ENCODE measurements around the gene LRRC8E. TPM values are rescaled to one million over a fixed set of nuclear protein-coding genes. Genes with fewer than 3 reads are reported as not detected.

LRRC8E gene
- total RNA-seq: 1 to 10 TPM; 2.1 to 6.0 TPM

GRCh38 chr19:7888145-7888825 is at the start of gene LRRC8E:
LRRC8E (plus strand) TSS chr19:7888510; CDS start chr19:7895604, 7,094 bp downstream.

DNA sequence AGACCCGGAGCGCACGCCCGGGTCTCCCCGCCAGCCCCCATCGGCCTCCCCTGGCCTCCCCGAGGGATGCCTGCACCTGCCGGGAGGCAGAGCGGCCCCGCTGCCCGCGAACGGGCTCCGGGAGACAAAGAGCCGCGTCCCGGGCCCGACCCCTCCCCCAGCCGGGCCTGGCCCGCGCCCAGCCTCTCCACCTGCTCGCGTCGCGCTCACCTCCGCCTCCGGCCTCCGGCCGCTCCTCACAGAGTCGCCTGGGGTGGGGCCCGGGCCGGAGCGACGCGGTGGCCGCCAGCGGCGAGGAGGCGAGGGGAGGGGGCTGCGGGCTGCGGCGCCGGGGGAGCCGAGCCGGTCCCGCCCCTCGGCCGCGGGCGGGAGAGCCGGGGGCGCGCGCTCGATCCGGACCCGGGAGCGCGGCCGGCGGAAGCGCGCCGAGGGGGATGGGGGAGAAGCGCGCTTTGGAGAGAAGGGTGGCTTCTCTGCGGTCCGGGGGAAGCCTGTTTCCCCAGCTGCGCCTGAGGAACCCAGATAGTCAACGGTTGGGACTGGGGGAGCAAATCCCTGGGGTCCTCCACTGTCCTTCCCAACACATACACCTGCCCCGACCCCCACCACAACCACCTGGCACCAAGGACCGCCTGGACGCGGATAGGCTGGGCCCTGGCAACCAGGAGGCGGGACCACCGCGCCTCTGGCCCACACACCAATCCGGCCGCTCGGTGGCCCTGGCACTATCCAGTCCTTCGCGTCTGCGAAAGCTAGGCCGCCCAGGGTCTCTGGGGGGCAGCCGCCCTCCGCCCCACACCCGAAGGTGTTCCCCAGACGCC is 14.0 kb upstream of the LRRC8E start, which contains the start of gene PRR36:
PRR36 (minus strand) TSS at position 315 of the 821 bp plus-strand sequence. CDS start 701 bp downstream, outside the sequence.

DNA sequence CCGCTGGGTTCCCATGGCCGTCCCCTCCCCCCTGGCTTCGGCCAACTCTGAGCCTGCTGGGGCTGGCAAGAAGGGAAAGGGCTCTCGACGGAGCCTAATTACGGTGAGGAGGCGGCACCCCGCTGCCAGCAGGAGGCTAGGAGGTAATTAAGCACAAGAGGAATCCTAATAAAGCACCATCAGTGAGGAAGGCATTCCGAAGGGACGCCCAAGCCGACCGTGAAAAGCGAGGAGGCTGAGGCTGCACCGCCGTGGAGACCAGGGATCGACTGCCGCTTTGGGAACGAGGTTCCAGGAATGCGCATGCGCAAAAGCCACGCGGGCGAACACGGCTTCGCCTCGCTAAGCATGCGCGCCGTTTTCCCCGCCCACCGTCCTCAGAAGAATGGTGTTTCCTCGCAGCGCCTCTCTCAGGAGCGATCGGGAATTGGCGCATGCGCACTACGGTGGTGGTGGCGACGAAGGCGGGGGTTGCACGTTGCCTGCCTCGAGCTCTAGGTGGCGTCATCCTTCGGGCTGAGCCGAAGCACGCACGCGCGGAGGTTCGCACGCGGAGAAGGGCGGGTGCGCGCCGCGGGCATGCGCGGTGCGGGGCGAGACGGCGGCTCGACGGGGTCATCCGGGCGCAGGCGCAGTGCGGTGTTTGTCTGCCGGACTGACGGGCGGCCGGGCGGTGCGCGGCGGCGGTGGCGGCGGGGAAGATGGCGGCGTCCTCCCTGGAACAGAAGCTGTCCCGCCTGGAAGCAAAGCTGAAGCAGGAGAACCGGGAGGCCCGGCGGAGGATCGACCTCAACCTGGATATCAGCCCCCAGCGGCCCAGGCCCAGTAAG is 15.1 kb downstream of the LRRC8E start, which contains the start of gene MAP2K7:
MAP2K7 (plus strand) TSS at position 634 of the 830 bp plus-strand sequence; CDS start at position 702, 68 bp downstream.

DNA sequence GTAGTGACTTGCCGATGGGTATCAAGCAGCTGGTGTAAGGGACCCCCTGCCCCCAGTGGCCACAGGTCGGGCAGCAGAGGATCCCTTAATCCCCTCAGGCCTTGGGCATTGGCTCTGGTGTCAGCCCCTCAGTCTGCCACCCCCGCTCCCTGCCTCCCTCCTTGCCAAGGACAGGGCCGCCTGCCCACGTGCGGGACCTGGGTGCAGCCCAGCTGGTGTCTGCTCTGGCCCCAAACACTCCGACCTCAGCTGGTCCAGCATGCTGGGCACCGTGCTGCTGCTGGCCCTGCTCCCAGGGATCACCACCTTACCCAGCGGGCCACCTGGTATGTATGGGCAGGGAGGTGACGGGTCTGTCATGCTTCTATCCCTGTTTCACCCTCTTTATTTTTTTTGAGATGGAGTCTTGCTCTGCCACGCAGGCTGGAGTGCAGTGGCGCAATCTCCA is 26.3 kb downstream of the LRRC8E start, which contains the start of gene TGFBR3L:
TGFBR3L (plus strand) TSS at position 233 of the 448 bp plus-strand sequence.

GRCh38 chr19:7919610-7920518 is 31.6 kb downstream of the LRRC8E start, which contains the start of gene SNAPC2:
SNAPC2 (plus strand) TSS chr19:7920338; CDS start chr19:7920367, 29 bp downstream.

GRCh38 chr19:7926021-7926726 is 37.9 kb downstream of the LRRC8E start, which contains the start of gene CTXN1:
CTXN1 (minus strand) TSS chr19:7926135; CDS start chr19:7925538, 597 bp downstream.

DNA sequence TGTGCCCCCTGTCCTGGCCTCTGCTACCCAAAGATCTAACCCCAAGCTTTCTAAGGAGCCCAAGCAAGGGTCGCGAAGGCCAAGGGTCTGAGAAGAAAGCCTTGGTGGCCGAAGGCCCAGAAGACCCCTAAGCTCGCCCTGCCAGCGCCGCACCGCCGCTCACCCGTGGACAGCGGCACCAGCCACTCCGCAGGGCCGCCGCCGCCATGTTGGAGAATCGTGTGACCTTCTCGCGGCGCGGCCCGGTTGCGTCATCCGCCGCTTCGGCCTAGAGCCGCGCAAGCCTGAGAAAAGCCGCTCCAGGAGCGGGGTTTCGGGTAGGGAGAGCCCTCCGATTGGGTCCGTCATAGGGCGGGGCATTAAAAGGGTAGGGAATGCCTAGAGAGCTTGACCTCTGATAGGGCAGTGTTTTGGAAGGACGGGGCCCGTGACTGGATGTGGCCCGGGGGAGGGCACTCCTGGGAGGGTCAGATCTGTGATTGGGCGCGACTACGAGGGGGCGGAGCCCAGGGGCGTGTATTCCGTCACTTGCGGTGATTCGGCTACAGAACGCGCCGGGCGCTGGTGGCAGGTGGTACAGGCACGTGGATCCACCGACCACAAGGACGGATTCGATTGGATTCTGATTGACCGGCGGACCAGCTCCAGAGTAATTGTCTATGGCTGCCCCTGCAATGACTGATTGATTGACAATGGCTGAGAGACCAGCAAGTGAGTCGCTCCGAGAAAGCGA is 55.3 kb downstream of the LRRC8E start, which contains the start of gene TIMM44:
TIMM44 (minus strand) TSS at position 223 of the 733 bp plus-strand sequence; CDS start at position 208, 15 bp downstream.

Other genes starting within 250 kb of the LRRC8E start
- gene RETN, start 219.5 kb upstream of the LRRC8E start, total RNA-seq: not detected
- gene MCEMP1, start 211.4 kb upstream of the LRRC8E start, total RNA-seq: not detected
- 10 to 100 TPM; 17.2 to 19.3 TPM for gene TRAPPC5, start 207.7 kb upstream of the LRRC8E start, total RNA-seq
- not detected for gene FCER2, start 186.4 kb upstream of the LRRC8E start, total RNA-seq
- not detected for gene CLEC4G, start 156.4 kb upstream of the LRRC8E start, total RNA-seq
- gene CD209, start 141.0 kb upstream of the LRRC8E start, total RNA-seq: not detected
- gene CLEC4M, start 125.3 kb upstream of the LRRC8E start, total RNA-seq: not detected
- gene EVI5L, start 58.3 kb upstream of the LRRC8E start, total RNA-seq: 10 to 100 TPM; 11.3 to 18.9 TPM
- not detected for gene PRR36, start 14.1 kb upstream of the LRRC8E start, total RNA-seq
- 10 to 100 TPM in 1 of 2 donors, 1 to 10 TPM in 1; 8.6 to 11.0 TPM for gene MAP2K7, start 15.4 kb downstream of the LRRC8E start, total RNA-seq
- gene TGFBR3L, start 26.3 kb downstream of the LRRC8E start, total RNA-seq: under 1 TPM in 1 of 2 donors, not detected in 1; 0.67 TPM
- 10 to 100 TPM; 19.3 to 25.3 TPM for gene SNAPC2, start 31.8 kb downstream of the LRRC8E start, total RNA-seq
- gene CTXN1, start 37.6 kb downstream of the LRRC8E start, total RNA-seq: under 1 TPM; 0.33 to 0.34 TPM
- gene TIMM44, start 55.2 kb downstream of the LRRC8E start, total RNA-seq: 10 to 100 TPM; 38.2 to 57.9 TPM
- 10 to 100 TPM; 27.2 to 43.6 TPM for gene ELAVL1, start 117.1 kb downstream of the LRRC8E start, total RNA-seq
- not detected for gene CCL25, start 164.2 kb downstream of the LRRC8E start, total RNA-seq